ENCODE measurements around the gene ZBTB24.

ZBTB24 gene

DNA sequence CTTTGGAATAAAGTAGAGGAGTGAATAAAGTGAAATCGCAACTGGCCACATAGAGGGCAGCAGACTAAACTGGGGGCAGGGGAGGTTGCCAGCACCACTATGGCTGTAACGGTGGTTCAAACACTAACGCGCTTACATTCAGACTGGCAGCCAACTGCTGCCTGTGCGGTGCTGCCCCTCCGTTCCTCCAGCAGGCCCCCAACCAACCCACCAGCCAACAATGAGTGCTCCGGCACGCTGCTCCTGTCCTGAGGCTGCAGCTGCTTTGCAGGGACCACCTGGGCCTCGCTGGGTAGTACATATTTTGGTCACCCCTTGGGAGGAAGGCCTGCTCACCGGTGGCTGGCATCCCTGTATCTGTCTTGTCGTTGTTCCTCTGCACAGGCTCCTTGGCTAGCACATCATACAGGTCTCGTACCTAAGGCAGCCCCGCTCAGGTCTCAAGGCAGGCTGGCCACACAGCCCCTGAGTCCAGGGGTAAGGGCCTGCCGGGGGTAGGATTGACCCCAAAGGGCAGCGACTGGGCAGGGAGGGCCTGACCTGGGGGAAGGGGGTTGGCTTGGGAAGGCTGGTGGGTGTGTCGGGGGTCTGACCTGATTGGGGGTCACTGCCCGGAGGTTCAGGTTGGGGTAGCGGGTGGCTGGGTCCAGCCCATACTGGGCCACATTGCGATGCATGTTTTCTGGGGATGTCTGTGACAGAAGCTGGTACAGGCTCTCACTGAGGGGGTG, 33.8 kb downstream of the ZBTB24 start:
- no peak for DNase-seq

DNA sequence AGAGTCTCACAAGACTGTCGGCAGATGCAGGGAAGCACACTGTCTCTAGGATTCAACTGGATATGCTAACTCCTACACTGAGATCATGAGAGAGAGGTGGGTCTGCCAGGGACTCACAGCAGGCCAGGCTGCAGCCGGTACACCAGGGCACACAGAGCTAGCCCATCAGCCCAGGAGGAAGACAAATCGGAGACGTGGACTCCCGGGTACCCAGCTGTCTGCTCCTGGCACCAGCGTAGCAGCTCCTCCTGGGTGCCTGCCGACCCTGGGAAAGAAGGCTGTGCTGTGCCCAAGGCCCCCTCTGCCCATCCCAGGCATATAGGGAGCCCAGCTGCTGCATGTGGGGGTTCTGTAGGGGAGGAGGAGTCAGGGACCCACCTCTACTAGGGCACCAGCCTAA, 34.4 kb downstream of the ZBTB24 start:
- no peak for DNase-seq

DNA sequence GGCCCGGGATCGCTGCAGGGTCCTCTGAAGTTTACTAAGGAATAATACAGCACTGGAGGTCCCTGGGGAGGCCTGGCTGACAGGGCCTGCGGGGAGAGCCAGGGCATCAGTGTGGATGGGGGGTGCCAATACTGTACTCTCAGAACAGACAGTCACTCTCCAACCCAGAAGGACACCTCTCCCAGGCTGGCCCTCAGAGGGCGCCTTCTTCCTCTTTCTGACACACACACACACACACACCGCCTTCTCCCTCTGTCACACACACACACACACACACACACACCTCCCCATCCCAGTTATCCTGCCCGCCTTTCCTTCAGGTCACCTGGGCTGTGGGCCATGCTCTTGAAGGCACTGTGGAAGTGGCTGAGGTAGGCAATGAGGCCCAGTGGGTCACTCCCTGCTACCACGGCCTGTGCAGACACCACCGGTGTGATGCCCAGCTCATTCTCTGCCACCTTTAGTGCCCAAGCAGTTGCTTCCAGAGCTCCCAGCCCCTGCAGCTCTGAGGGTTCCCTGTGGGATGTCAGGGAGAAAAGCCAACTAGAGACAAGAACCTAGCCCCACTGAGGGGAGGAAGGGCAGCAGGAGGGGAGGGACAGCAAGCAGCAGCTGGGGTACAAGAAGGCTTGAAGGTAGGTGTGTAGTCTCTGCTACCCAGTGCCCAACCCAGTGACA, 35.0 kb downstream of the ZBTB24 start:
- DNase-seq, result no peak

DNA sequence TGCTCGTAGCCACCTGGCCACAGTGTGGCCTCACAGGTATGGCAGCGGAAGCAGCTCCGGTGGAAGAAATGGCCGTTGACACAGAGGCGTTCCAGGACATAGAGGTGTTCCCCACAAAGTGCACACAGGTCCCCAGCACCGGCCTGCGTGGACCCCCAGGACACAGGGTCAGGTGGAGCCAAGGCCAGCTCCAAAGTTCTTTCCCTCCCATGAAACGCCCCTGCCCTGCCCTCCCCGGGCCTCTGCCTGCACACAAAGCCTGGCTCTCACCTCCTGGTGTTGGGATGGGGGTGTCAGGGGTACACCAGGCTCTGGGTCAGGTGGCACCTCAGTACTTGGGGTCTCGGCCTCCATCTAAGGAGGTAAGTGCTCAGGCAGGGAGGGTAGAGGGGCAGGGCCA, 35.9 kb downstream of the ZBTB24 start:
- no peak for DNase-seq

DNA sequence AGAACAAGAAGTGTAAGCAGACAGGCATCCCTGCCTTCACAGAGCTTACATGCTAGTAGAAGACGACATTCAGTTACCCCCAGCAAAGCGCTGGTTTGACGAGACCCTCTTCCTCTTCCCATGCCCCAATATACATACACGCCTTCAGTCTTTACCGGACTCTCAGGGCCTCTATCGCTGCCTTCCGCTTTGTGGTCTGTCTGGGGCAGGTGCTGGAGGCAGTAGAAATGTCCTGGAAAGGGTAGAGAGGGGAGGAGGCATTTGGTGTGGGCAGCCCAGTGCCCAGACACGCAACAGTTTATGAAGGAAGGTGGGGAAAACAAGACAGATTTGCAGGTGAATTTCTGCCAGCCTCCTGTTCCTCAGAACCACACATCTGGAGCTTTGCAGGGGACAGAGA, 36.5 kb downstream of the ZBTB24 start:
- DNase-seq, result no peak

DNA sequence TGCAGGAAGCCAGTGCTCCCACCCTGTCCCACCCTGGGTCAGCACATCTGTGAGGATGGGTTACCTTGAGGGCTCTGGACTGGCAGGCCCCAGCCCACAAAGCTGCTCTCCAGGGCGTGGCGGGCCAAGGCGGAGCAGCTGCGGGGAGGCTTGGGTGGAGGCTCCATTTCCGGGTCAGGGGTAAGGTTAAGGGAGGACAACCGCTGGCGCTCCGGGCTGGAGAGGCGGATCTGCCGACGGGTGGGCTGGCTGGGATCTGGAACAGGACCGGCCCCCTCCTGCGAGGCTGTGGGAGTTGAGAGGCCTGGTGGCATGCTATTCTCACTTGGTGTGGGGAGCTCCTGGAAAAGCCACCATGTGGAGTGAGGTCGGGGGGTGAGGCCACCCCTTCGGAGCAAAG, 36.9 kb downstream of the ZBTB24 start:
- DNase-seq, result no peak

DNA sequence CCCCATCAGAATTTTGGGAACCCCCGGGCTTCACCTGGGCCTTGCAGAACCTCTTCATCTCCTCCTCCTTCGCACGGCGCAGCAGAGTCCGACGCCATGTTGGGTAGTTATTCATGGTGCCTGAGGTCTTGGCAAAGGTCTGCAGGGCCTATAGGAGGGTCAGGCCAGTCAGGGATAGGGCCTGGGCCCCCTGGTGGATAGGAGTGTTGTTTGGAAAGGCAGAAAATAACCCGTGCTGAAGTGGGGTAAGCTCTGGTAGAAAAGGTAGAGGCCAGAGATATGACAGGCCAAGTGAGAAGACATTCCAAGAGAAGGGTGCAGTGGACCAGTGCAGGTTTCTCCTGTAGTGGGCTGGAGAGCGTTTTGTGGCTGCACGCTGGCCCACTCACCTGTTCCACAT, 37.6 kb downstream of the ZBTB24 start:
- DNase-seq, result no peak

DNA sequence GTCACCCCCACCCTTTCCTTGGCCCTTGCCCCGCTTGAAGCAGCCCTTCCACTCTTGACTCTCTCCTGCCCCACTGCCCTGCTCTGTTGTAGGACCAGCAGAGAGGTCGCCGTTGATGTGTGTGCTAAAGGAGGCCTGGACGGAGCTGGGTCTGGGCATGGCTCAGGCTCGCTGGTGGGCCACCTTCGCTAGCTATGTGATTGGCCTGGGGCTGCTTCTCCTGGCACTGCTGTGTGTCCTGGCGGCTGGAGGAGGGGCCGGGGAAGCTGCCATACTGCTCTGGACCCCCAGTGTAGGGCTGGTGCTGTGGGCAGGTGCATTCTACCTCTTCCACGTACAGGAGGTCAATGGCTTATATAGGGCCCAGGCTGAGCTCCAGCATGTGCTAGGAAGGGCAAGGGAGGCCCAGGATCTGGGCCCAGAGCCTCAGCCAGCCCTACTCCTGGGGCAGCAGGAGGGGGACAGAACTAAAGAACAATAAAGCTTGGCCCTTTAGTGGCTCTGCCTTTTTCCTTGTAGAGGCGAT, 39.5 kb downstream of the ZBTB24 start:
- no peak for DNase-seq

DNA sequence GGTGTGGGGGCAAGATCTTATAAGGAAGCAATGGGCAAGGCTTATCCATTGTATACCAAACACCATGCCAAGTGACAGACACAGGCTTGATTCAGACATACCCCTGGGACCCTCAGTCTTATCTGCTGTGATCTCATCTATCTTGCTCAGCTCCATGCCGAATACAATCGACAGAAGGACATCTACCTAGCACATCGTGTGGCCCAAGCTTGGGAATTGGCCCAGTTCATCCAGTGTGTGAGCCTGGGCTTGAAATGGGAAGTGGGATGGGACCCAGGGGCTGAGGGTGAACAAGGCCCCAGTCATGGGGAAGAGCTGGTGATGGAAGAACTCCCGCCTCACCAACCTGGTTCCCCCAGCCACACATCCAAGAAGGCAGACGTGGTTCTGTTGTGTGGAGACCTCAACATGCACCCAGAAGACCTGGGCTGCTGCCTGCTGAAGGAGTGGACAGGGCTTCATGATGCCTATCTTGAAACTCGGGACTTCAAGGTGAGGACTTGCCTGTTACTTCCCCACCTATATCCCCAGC, 40.6 kb downstream of the ZBTB24 start:
- DNase-seq, result no peak

DNA sequence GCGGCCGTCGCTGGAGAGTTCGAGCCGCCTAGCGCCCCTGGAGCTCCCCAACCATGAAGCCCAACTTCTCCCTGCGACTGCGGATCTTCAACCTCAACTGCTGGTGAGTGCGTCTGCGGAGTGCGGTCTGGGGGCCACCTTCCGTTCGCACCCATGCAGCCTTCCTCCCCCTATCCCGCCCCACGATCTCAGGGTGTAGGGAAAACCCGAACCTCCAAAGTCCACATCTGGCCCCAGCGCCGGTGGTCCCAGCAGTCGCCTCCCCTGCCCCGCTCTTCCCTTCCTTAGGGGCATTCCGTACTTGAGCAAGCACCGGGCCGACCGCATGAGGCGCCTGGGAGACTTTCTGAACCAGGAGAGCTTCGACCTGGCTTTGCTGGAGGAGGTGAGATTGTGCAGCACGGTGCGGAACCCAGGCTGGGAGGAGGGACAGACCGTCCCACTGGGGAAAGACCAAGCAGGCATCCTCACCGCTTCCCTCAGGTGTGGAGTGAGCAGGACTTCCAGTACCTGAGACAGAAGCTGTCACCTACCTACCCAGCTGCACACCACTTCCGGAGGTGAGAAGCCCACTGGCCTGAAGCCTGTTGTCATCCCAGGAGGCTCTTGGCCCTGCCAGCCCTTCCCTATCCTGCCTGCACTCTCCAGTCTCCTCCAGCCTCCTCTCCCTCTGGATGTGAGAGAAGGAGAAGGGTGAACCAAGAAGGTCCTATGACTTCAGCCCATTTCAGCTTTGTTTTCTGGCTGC, 41.8 kb downstream of the ZBTB24 start:
- DNase-seq, result peak; percentile 39

DNA sequence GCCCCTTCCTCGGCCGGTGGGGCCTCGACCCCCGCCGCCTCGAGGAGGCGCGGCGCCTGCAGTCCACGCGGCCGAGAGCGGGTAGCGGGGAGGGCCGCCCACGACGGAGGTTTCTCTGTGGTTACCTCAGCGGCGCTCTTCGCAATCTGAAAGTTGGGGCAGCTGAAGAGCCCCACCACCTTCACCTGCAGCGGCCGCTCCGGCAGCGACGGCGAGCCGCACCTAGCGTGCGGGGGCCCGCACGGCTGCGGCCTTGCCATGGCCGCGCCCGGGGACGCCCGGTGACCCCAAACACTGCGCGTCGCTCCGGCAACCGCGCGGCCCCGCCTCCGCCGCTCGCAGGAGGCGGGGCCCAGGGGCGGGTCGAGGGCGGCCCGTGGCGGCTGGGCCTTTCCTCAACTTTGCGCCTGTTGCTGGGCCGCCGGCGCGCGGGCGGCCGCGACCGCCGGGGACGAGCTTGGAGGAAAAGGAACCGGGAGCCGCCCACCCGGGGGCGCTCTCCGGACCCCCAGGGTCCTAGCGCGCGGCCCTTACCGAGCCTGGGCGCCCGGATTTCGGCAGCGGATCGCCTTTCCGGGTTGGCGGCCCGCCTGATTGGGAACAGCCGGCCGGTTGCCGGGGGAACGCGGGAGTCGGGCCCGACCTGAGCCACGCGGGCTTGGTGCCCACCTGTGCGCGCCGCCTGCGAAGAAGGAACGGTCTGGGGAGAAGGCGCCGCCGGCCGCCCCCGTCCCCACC, 42.5 kb downstream of the ZBTB24 start, which contains the start of the genes PPIL6 and SMPD2:
TSS of gene PPIL6 (minus strand) at position 298 of the 738 bp plus-strand sequence. CDS start at position 260, 38 bp downstream.
TSS of gene SMPD2 (plus strand) at position 394 of the 738 bp plus-strand sequence. CDS start 398 bp downstream, outside the sequence.
- peak; percentile 88 for DNase-seq

DNA sequence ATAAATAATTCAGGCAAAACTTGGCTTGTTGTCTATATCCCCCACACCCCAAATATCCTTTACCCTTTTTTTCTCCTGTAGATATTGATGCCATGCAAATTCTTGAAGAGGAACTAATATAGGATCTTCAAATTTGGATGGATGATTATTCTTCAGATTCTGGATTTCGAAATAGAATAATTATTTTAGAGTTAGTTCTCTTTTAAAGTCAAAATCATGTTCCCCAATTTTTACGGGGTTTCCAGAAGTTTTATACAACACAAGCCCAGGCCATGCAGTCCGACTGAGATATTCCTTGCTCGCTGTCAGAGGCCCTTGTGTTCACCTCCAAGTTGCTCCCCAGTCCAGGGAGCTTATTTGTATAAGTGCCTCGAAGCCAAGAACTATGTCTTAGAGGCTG, 47.0 kb downstream of the ZBTB24 start:
- no peak for DNase-seq

DNA sequence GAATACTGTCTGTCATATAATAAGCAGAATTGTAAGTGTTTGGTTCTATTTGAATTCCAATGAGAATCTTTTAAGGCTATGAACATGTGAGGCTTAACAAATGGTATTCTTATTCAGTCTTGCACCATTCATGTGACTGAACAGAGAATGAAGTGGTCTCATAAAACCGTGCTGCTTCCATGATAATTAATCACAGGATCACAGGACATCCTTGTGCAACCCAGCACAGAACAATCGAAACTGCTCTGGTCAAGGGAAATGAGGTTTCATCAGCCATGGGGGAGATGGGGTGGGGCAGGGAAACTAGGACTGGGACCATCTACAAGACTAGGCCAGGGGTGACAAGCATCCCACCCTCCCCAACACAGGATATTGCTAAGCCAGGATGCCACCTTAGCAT, 48.6 kb downstream of the ZBTB24 start:
- no peak for DNase-seq

DNA sequence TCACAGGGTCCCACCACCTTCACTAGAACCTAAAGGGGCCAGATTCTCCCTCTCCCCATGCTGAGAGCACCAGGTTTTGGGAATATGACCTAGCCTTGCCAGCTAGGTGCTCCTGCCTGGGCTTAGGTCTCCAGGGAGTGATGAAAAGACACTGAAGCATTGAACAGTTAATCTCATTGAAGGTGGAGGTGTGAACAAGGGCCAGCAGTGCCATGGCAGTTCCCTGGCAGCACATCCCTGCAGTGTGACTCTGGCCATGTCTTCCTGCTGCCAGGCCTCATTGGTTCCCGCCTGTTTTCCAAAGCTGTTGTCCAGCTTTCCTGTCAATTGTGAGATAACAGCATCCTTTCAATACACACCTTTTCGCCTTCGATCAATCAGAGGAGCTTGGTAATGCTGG, 53.5 kb downstream of the ZBTB24 start:
- DNase-seq, result no peak

DNA sequence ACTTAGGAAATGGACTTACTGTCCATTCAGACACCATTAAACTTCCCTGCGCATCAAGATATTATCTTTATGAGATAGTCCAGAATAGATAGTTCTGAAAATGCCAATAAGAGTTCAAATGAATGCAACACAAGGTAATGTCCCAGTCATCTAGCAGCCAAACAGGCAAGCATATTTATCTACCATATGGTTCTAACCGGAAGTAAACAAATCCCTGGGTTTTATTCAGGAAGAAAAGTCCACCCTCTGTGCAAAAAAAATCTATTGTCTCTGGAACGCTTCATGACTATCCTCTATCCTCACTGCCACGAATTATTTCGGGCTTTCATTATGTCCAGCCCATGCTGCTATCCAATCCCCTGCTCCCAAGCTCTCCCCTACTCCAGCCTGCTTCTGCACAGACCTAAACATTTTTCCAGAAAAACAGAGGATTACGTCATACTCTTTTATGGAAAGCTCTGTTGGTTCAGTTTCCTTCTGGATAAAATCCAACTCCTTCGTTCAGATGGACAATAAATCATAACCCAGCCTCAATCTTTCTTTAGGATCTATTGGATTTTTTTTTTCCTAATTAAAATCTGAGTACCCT, 54.0 kb downstream of the ZBTB24 start:
- peak; percentile 71 for DNase-seq

DNA sequence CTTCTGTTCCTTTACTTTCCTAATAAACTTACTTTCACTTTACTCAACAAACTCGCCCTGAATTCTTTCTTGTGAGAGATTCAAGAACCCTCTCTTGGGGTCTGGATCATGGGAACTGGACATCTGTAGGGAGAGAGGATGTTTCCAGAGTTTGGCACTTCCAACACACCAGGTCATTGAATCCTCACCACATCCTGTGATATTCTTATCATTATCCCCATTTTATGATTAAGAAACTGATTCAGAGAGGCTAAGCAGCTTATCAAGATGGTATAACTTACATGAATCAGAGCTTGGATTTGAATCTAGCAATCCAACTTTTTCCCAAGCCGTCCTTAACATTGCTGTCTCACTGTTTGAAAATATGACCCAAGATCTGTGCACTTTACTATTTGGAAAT, 58.1 kb downstream of the ZBTB24 start:
- no peak for DNase-seq

DNA sequence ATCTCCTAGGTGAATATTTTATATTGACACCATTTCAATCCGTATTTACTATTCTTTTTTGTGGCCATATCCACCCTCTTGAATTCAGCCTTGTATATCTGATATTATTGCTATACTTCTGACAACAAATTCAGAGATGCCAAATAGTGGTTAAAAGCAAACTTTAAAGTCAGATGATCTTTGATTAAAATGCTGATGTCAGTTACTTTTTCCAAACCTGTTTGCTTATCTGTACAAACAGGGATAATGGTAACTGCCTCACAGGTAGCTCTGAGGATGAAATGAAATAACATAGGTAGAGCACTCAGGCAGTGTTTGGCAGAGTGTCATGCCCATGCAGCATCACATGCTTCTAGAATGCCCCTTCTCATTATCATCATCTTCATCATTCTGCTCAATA, 61.8 kb downstream of the ZBTB24 start:
- no peak for DNase-seq

DNA sequence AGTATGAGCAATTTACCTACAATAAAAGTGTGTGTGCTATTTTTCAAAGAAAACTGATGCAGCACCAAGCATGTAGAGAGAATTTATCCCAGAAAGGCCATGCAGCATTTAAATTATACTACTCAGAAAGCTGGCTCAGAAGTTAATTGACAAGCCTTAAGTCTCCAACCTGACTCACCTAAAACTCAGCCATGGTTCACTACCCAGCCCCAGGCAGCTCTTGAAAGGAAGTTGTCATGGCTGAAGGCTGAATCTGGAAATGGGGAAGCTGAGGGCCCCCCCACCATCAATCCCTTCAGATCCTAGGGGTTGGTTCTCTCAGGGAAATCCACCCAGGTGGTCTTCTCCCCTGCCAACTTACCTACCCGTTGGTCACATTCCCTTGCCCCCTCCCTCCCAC, 62.3 kb downstream of the ZBTB24 start:
- DNase-seq, result no peak

DNA sequence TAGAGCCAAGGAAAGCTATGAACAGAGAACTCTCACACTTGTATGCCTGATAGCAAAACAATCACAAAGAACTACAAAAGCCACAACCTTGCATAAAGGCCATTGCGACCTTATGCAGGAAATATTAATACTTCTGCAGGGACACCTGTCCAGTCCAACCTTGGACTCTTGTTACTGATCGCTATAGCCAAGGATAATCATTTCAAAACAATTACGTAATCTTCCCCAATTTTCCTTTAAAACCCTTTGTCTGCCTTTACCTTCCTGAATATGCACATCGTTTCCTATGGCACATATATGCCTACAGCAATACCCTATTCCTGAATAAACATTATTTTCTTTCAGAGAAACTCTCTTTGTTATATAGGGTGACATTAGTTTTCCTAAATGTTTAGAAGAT, 65.4 kb downstream of the ZBTB24 start:
- DNase-seq, result no peak
